HG02852 (cell line): ENCODE data around the gene TGIF1.

ENCODE experiments used
- ATAC-seq: cut with Tn5 transposase; IDR thresholded peaks from one replicate; pipeline ENCODE4 v1.9.1; 2021; ENCODE audit warnings: mild to moderate bottlenecking, moderate library complexity; ENCODE audit not compliant: unreplicated experiment

The TGIF1 gene

GRCh38 chr18:3429121-3429520 is 20.9 kb upstream of the TGIF1 start:
- ATAC-seq: no peak

GRCh38 chr18:3434685-3435084 is 15.3 kb upstream of the TGIF1 start:
- no peak for ATAC-seq

GRCh38 chr18:3440341-3440740 is 9.6 kb upstream of the TGIF1 start:
- ATAC-seq: no peak

GRCh38 chr18:3441290-3441689 is 8.7 kb upstream of the TGIF1 start:
- no peak for ATAC-seq

GRCh38 chr18:3442919-3443318 is 7.1 kb upstream of the TGIF1 start:
- ATAC-seq: no peak

- no peak for ATAC-seq
Measured at GRCh38 chr18:3444296-3444695, 5.7 kb upstream of the TGIF1 start.

GRCh38 chr18:3444954-3445353 is 5.0 kb upstream of the TGIF1 start:
- no peak for ATAC-seq

- ATAC-seq: no peak
Measured at GRCh38 chr18:3447068-3447894, 2.7 kb upstream of the TGIF1 start.

GRCh38 chr18:3447895-3448837 is 1.8 kb upstream of the TGIF1 start:
- peak; percentile 73 for ATAC-seq

GRCh38 chr18:3448838-3449511 is 997 bp upstream of the TGIF1 start:
- peak; percentile 57 for ATAC-seq

- peak; percentile 3 for ATAC-seq
Measured at GRCh38 chr18:3449512-3450011, 410 bp upstream of the TGIF1 start.

GRCh38 chr18:3450799-3451182 is 819 bp downstream of the TGIF1 start:
- no peak for ATAC-seq

GRCh38 chr18:3451183-3451988 is 1.4 kb downstream of the TGIF1 start:
- no peak for ATAC-seq

GRCh38 chr18:3451989-3452749 is 2.2 kb downstream of the TGIF1 start:
- no peak for ATAC-seq

GRCh38 chr18:3452750-3453539 is 3.0 kb downstream of the TGIF1 start:
- no peak for ATAC-seq

- ATAC-seq: no peak
Measured at GRCh38 chr18:3453540-3454364, 3.8 kb downstream of the TGIF1 start.

- no peak for ATAC-seq
Measured at GRCh38 chr18:3454365-3455089, 4.6 kb downstream of the TGIF1 start.
